HG03354 (cell line): ENCODE results near the gene TMEM242.
A peak's percentile ranks its signal among the peaks of the same experiment; 100 is the strongest.
"Not testable (repeated sequence)": the region's sequence is repeated elsewhere in the genome, so short reads cannot be mapped to it uniquely, and the experiment has no call there.

ENCODE experiments used
- ATAC-seq: cut with Tn5 transposase; IDR thresholded peaks from one replicate; pipeline ENCODE4 v1.9.1; 2021; ENCODE audit warnings: mild to moderate bottlenecking; ENCODE audit not compliant: unreplicated experiment, poor library complexity, severe bottlenecking

TMEM242 gene

GRCh38 chr6:157323255-157323965 is at the start of gene TMEM242:
Gene TMEM242, minus strand, starts transcription at chr6:157323519. Its CDS starts 20 bp downstream, at chr6:157323499.
- ATAC-seq = peak; percentile 93

GRCh38 chr6:157372501-157373280 is 49.4 kb upstream of the TMEM242 start:
- ATAC-seq = no peak

GRCh38 chr6:157370755-157371154 is 47.4 kb upstream of the TMEM242 start:
- no peak for ATAC-seq

- ATAC-seq = no peak
These were observed 45.2 kb upstream of the TMEM242 start for GRCh38 chr6:157368359-157369049.

- ATAC-seq = no peak
These were observed 43.3 kb upstream of the TMEM242 start for GRCh38 chr6:157366648-157367047.

- no peak for ATAC-seq
These were observed 41.4 kb upstream of the TMEM242 start for GRCh38 chr6:157364705-157365104.

GRCh38 chr6:157361886-157362285 is 38.6 kb upstream of the TMEM242 start:
- no peak for ATAC-seq

- ATAC-seq = no peak
These were observed 35.0 kb upstream of the TMEM242 start for GRCh38 chr6:157358287-157358686.

GRCh38 chr6:157346373-157346772 is 23.1 kb upstream of the TMEM242 start:
- no peak for ATAC-seq

GRCh38 chr6:157343732-157344131 is 20.4 kb upstream of the TMEM242 start:
- ATAC-seq = no peak

- no peak for ATAC-seq
These were observed 16.1 kb upstream of the TMEM242 start for GRCh38 chr6:157339432-157339831.

GRCh38 chr6:157337751-157338150 is 14.4 kb upstream of the TMEM242 start:
- no peak for ATAC-seq

- not testable (repeated sequence) for ATAC-seq
These were observed 14.0 kb upstream of the TMEM242 start for GRCh38 chr6:157337276-157337675.

GRCh38 chr6:157335829-157336228 is 12.5 kb upstream of the TMEM242 start:
- ATAC-seq = no peak

- ATAC-seq = no peak
These were observed 10.6 kb upstream of the TMEM242 start for GRCh38 chr6:157333956-157334355.

GRCh38 chr6:157333537-157333936 is 10.2 kb upstream of the TMEM242 start:
- no peak for ATAC-seq

GRCh38 chr6:157332813-157333212 is 9.5 kb upstream of the TMEM242 start:
- no peak for ATAC-seq

GRCh38 chr6:157330831-157331230 is 7.5 kb upstream of the TMEM242 start:
- ATAC-seq = no peak

GRCh38 chr6:157329829-157330228 is 6.5 kb upstream of the TMEM242 start:
- no peak for ATAC-seq

- no peak for ATAC-seq
These were observed 4.9 kb upstream of the TMEM242 start for GRCh38 chr6:157328108-157328692.
